ENCODE measurements around the gene MALT1. TPM values are rescaled to one million over a fixed set of nuclear protein-coding genes. Genes with fewer than 3 reads are reported as not detected.

The MALT1 gene
- total and polyA plus RNA-seq, 3 donors from 2014 or later: 25.4 to 36.6 (median 30.3) TPM

- TF ChIP-seq, protein P1, sequence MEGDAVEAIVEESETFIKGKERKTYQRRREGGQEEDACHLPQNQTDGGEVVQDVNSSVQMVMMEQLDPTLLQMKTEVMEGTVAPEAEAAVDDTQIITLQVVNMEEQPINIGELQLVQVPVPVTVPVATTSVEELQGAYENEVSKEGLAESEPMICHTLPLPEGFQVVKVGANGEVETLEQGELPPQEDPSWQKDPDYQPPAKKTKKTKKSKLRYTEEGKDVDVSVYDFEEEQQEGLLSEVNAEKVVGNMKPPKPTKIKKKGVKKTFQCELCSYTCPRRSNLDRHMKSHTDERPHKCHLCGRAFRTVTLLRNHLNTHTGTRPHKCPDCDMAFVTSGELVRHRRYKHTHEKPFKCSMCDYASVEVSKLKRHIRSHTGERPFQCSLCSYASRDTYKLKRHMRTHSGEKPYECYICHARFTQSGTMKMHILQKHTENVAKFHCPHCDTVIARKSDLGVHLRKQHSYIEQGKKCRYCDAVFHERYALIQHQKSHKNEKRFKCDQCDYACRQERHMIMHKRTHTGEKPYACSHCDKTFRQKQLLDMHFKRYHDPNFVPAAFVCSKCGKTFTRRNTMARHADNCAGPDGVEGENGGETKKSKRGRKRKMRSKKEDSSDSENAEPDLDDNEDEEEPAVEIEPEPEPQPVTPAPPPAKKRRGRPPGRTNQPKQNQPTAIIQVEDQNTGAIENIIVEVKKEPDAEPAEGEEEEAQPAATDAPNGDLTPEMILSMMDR (IDR thresholded peaks at IDR 0.05): no peak
- no peak for TF ChIP-seq POLR2A (IDR thresholded peaks at IDR 0.05)
- WGBS, 2 donors: 65 to 72% methylated on average over 6 of the region's 6 CpGs
Measured at GRCh38 chr18:58637946-58638345, 33.3 kb upstream of the MALT1 start.

DNA sequence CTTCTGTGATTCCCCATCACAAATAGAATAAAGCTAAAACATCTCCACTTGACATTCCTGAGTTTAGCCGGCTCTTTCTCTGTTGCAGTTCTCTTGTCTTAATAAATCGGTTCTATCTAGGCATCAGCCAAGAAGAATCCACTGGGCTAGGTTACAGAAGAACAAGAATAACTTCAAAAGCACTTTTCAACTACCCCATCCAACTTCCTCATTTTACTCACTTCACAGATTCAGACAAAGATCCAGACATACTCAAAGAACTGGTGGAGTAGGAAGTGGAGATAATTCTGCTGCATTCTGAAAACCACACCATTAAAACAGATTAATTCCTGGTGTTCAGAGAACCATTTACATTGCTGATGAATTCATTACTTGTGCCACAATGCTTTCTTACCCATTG, 32.8 kb upstream of the MALT1 start:
- intact Hi-C loops (cut with DNase I; ENCODE audit: low total_unique reads): no loop called here
- H3K36me3 ChIP-seq (ENCODE audit: low read depth, missing control alignments): no peaks in the 10 kb centered on the region
- TF ChIP-seq, protein P1 (IDR thresholded peaks at IDR 0.05): no peak
- TF ChIP-seq POLR2A (IDR thresholded peaks at IDR 0.05): no peak
- no peaks in the 10 kb centered on the region for H3K9me3 ChIP-seq
- H3K4me3 ChIP-seq: no peak overlapping the region
- no peaks in the 10 kb centered on the region for H3K27me3 ChIP-seq
- WGBS, 2 donors: 44 to 72% methylated on average over 2 of the region's 2 CpGs
- no peaks in the 10 kb centered on the region for H3K4me1 ChIP-seq
- no peak overlapping the region for H3K27ac ChIP-seq
- no peak for DNase-seq

More at GRCh38 chr18:58637946-58638345, 33.3 kb upstream of the MALT1 start:
- intact Hi-C loops (cut with DNase I; ENCODE audit: low total_unique reads): no loop called here
- H3K27me3 ChIP-seq: no peaks in the 10 kb centered on the region
- H3K27ac ChIP-seq: no peak overlapping the region
- no peak overlapping the region for H3K4me3 ChIP-seq
- no peaks in the 10 kb centered on the region for H3K4me1 ChIP-seq
- no peaks in the 10 kb centered on the region for H3K9me3 ChIP-seq
- no peaks in the 10 kb centered on the region for H3K36me3 ChIP-seq (ENCODE audit: low read depth, missing control alignments)
- no peak for DNase-seq

GRCh38 chr18:58639237-58639636, 32.0 kb upstream of the MALT1 start:
- Histone ChIP-seq H3K36me3 (ENCODE audit: low read depth, missing control alignments) (no peaks in the 10 kb centered on the region), H3K4me1 (no peaks in the 10 kb centered on the region), H3K27ac (no peak overlapping the region), H3K9me3 (no peaks in the 10 kb centered on the region), H3K4me3 (no peak overlapping the region), H3K27me3 (no peaks in the 10 kb centered on the region)
- TF ChIP-seq, protein P1 (IDR thresholded peaks at IDR 0.05): no peak
- no peak for TF ChIP-seq POLR2A (IDR thresholded peaks at IDR 0.05)
- WGBS, 2 donors: 85 to 95% methylated on average over 2 of the region's 2 CpGs
- DNase-seq: no peak
- intact Hi-C loops (cut with DNase I; ENCODE audit: low total_unique reads): no loop called here

DNA sequence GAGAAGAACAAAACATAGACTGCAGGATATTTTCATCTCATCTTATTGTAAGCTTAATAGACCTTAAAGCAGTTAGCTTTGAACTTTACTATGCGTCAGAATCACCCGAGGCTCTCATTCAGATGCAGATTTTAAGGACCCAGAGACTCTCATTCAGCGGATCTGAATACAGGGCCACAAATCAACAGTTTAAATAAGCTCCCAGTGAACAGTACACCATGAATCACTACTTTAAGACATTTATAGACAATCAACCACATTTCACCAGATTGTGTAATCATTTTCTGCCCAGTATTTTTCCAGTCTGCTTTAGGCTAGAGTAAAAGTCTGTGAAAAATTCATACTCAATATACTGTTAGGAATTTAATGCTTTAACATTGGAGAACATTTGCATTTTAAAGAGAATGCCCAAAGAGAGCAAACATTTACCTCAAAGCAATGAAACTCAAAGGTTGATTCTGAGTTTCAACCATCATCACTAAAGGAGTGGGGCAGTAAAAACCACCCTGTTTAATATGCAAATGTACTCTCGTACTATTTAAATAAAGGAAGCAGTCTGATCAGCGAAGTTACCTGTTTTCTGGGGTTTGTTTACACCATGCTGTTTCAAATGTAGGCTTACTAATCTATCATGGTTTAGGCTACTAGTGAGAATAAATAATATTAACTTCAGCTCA, 31.4 kb upstream of the MALT1 start:
- WGBS, 2 donors: 79% methylated on average over 5 of the region's 5 CpGs
- Histone ChIP-seq H3K4me3 (no peak overlapping the region), H3K27ac (no peak overlapping the region), H3K4me1 (no peaks in the 10 kb centered on the region), H3K36me3 (ENCODE audit: low read depth, missing control alignments) (no peaks in the 10 kb centered on the region), H3K9me3 (no peaks in the 10 kb centered on the region), H3K27me3 (no peaks in the 10 kb centered on the region)
- intact Hi-C loops (cut with DNase I; ENCODE audit: low total_unique reads): no loop called here
- TF ChIP-seq POLR2A (IDR thresholded peaks at IDR 0.05): no peak
- TF ChIP-seq, protein P1 (IDR thresholded peaks at IDR 0.05): no peak
- no peak for DNase-seq

DNA sequence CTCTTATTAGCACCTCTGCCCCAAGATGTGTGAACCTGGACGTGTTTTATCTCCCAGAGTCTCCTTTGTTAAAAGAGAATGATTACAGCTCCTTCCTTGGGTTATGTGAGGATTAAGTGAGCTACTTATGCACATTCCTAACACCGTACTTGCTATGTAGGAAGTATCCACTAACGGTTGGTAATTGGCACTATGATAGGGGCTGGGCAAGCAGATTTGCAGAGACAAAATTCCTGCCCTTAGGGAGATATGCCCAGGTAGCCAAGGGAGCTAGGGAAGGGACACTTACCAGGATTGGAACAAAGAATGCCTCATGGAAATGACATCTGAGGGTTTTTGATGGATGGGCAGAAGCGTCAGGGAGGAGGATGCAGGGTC, 30.8 kb upstream of the MALT1 start:
- H3K36me3 ChIP-seq (ENCODE audit: low read depth, missing control alignments): no peaks in the 10 kb centered on the region
- no peak for DNase-seq
- H3K27ac ChIP-seq: no peak overlapping the region
- no peaks in the 10 kb centered on the region for H3K4me1 ChIP-seq
- H3K9me3 ChIP-seq: no peaks in the 10 kb centered on the region
- H3K4me3 ChIP-seq: no peak overlapping the region
- WGBS, 2 donors: 69 to 87% methylated on average over 4 of the region's 4 CpGs
- intact Hi-C loops (cut with DNase I; ENCODE audit: low total_unique reads): no loop called here
- H3K27me3 ChIP-seq: no peaks in the 10 kb centered on the region
- TF ChIP-seq, protein P1 (IDR thresholded peaks at IDR 0.05): no peak
- no peak for TF ChIP-seq POLR2A (IDR thresholded peaks at IDR 0.05)
